ENCODE measurements around the gene NATD1. TPM values are rescaled to one million over a fixed set of nuclear protein-coding genes. Genes with fewer than 3 reads are reported as not detected.

Gene NATD1
- total and polyA plus RNA-seq, 2 of the 8 experiments (the other 6 are each of a cell fraction or from before 2014, with no cell fraction given) = 5.4 to 8.4 TPM

Small RNA genes within 50 kb of the gene (small RNA-seq; reads per million reads assigned to genes)
- not detected for gene RN7SL426P (ENCODE audit: insufficient read depth)

Other genes starting within 250 kb of the NATD1 start
- gene USP22, start 210.4 kb downstream of the NATD1 start, total RNA-seq (2021; fragmentation: NEBNext Ultra II Directional; extraction: Animal tissue kit (Norgen Biotek cat#: 25700)) = 316 and 321 TPM in 2 replicates
- 221 and 365 TPM in 2 replicates for gene USP22, start 210.4 kb downstream of the NATD1 start, polyA plus RNA-seq (2011; rRNA removed)
- 11.0 and 12.4 TPM in 2 replicates for gene DHRS7B, start 126.4 kb downstream of the NATD1 start, total RNA-seq (2021; fragmentation: NEBNext Ultra II Directional; extraction: Animal tissue kit (Norgen Biotek cat#: 25700))
- gene DHRS7B, start 126.4 kb downstream of the NATD1 start, polyA plus RNA-seq (2011; rRNA removed) = 23.0 and 27.9 TPM in 2 replicates
- gene TMEM11, start 39.2 kb downstream of the NATD1 start, total RNA-seq (2021; fragmentation: NEBNext Ultra II Directional; extraction: Animal tissue kit (Norgen Biotek cat#: 25700)) = 33.3 and 34.2 TPM in 2 replicates
- gene TMEM11, start 39.2 kb downstream of the NATD1 start, polyA plus RNA-seq (2011; rRNA removed) = 90.4 and 133 TPM in 2 replicates
- 32.4 and 33.5 TPM in 2 replicates for gene MAP2K3, start 31.3 kb upstream of the NATD1 start, total RNA-seq (2021; fragmentation: NEBNext Ultra II Directional; extraction: Animal tissue kit (Norgen Biotek cat#: 25700))
- gene MAP2K3, start 31.3 kb upstream of the NATD1 start, polyA plus RNA-seq (2011; rRNA removed) = 16.9 and 24.3 TPM in 2 replicates
- 1.3 and 1.5 TPM in 2 replicates for gene KCNJ12, start 122.9 kb upstream of the NATD1 start, total RNA-seq (2021; fragmentation: NEBNext Ultra II Directional; extraction: Animal tissue kit (Norgen Biotek cat#: 25700))
- 1.2 and 1.7 TPM in 2 replicates for gene KCNJ12, start 122.9 kb upstream of the NATD1 start, polyA plus RNA-seq (2011; rRNA removed)